Measurements from ENCODE around the gene PNMA5. TPM values are rescaled to one million over a fixed set of nuclear protein-coding genes. Genes with fewer than 3 reads are reported as not detected.

The PNMA5 gene
- polyA plus RNA-seq, 1 donor (not counting 4 experiments of a cell fraction or from before 2014, with no cell fraction given), result not detected

DNA sequence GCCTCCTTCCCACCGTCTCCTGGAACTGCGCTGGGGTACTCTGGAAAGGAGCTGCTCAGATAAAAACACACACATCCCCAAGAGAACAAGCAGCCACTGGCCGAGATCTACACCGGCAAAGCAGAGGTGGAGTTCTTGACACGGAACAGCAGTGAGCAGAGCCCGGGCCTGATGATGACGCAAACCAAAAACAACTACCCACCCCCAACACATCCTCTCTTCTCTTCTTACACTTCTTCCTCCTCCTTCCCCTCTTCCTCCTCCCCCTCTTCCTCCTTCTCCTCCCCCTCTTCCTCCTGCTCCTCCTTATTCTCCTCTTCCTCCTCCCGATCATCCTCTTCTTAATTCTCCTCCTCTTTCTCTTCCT is 4.6 kb downstream of the PNMA5 start:
- FAIRE-seq, result no peak

DNA sequence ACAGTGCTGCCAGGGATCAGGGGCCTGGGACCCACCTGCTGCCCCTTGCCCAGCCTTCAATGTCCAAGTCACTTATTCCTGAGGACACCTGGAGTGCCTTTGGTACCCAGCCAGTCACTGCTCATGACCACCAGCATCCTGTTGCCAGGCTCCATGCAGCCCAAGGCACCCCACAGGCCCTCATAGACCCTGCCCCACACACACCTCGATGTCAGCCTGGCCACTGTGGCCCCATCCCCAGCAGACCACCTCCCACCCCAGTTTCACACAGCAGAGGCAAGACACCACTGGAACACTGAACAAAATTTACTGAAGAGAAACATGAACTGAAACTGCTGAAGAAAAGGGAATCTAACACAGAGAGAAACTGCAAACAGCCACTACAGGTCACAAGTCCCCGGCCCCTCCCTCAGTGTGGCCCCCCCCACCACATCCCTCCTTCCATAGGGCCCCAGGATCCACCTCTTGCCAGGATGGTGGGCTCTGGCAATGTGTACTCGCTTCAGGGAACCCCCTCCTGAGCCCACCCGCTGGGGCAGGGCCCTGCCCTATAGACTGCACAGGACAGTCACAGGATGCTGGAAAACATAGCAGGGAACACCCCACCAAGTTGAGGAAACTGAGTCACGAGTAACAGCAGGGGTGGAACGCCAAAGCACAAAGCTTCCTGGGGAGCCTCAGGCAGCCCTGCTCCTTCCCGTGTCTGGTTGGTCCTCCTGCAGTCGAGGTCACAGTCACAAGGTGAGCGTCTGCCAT is 5.2 kb downstream of the PNMA5 start:
- Histone ChIP-seq H4K20me1 (ENCODE audit: control insufficient read depth, extremely low read depth, insufficient read depth, low read length) (no peaks in the 10 kb centered on the region), H2AFZ (ENCODE audit: control insufficient read depth, low read length) (no peak overlapping the region), H3K9ac (ENCODE audit: control insufficient read depth, extremely low read depth, insufficient read depth, low read length) (no peak overlapping the region), H3K36me3 (ENCODE audit: control insufficient read depth in 2 of 2, extremely low read depth in 1 of 2, insufficient read depth in 2 of 2, low read length in 2 of 2) (no peaks in the 10 kb centered on the region), H3K4me2 (ENCODE audit: control insufficient read depth, extremely low read depth, insufficient read depth, low read depth, low read length) (no peak overlapping the region), H3K79me2 (ENCODE audit: control insufficient read depth, insufficient read depth, low read length) (no peaks in the 10 kb centered on the region), H3K9me3 (ENCODE audit: control insufficient read depth, low read depth, low read length) (no peaks in the 10 kb centered on the region), H3K27me3 (ENCODE audit: control insufficient read depth, extremely low read depth, insufficient read depth, low read length) (no peaks in the 10 kb centered on the region), H3K27ac (ENCODE audit: control insufficient read depth, insufficient read depth, low read length) (no peak overlapping the region), H3K4me3 (ENCODE audit: control insufficient read depth in 2 of 3, extremely low read depth in 1 of 3, insufficient read depth in 2 of 3, low read depth in 1 of 3, low read length in 3 of 3) (no peak overlapping the region), H3K4me1 (ENCODE audit: control insufficient read depth, extremely low read depth, insufficient read depth, low read length) (no peaks in the 10 kb centered on the region), H3K9me1 (ENCODE audit: control insufficient read depth, extremely low read depth, insufficient read depth, low read length) (no peaks in the 10 kb centered on the region)
- no peak for TF ChIP-seq EZH2 (IDR thresholded peaks at IDR 0.05; ENCODE audit: low read length)
- TF ChIP-seq, protein P1, sequence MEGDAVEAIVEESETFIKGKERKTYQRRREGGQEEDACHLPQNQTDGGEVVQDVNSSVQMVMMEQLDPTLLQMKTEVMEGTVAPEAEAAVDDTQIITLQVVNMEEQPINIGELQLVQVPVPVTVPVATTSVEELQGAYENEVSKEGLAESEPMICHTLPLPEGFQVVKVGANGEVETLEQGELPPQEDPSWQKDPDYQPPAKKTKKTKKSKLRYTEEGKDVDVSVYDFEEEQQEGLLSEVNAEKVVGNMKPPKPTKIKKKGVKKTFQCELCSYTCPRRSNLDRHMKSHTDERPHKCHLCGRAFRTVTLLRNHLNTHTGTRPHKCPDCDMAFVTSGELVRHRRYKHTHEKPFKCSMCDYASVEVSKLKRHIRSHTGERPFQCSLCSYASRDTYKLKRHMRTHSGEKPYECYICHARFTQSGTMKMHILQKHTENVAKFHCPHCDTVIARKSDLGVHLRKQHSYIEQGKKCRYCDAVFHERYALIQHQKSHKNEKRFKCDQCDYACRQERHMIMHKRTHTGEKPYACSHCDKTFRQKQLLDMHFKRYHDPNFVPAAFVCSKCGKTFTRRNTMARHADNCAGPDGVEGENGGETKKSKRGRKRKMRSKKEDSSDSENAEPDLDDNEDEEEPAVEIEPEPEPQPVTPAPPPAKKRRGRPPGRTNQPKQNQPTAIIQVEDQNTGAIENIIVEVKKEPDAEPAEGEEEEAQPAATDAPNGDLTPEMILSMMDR (optimal IDR thresholded peaks at IDR 0.05 in 1 of 3, IDR thresholded peaks at IDR 0.05 in 1 of 3, conservative IDR thresholded peaks at IDR 0.05 in 1 of 3; ENCODE audit: extremely low read depth in 1 of 3, insufficient read depth in 2 of 3, low read length in 3 of 3), result no peak
- dilution Hi-C loops (cut with MboI; ENCODE audit: extremely low pct_ligation_motif_present, low sequenced_read_pairs), result no loop called here
- FAIRE-seq, result no peak
- DNase-seq (ENCODE audit: low read depth, low spot score), result no peak

More for the DNA sequence above, 4.6 kb downstream of the PNMA5 start:
- no peak overlapping the region for H3K27ac ChIP-seq (ENCODE audit: control insufficient read depth, insufficient read depth, low read length)
- no peaks in the 10 kb centered on the region for H3K9me1 ChIP-seq (ENCODE audit: control insufficient read depth, extremely low read depth, insufficient read depth, low read length)
- no peaks in the 10 kb centered on the region for H3K27me3 ChIP-seq (ENCODE audit: control insufficient read depth, extremely low read depth, insufficient read depth, low read length)
- no peaks in the 10 kb centered on the region for H3K4me1 ChIP-seq (ENCODE audit: control insufficient read depth, extremely low read depth, insufficient read depth, low read length)
- H3K79me2 ChIP-seq (ENCODE audit: control insufficient read depth, insufficient read depth, low read length), result no peaks in the 10 kb centered on the region
- H2AFZ ChIP-seq (ENCODE audit: control insufficient read depth, low read length), result no peak overlapping the region
- H3K36me3 ChIP-seq (ENCODE audit: control insufficient read depth in 2 of 2, extremely low read depth in 1 of 2, insufficient read depth in 2 of 2, low read length in 2 of 2), result no peaks in the 10 kb centered on the region
- TF ChIP-seq, protein P1 (optimal IDR thresholded peaks at IDR 0.05 in 1 of 3, IDR thresholded peaks at IDR 0.05 in 1 of 3, conservative IDR thresholded peaks at IDR 0.05 in 1 of 3; ENCODE audit: extremely low read depth in 1 of 3, insufficient read depth in 2 of 3, low read length in 3 of 3), result no peak
- TF ChIP-seq EZH2 (IDR thresholded peaks at IDR 0.05; ENCODE audit: low read length), result no peak
- dilution Hi-C loops (cut with MboI; ENCODE audit: extremely low pct_ligation_motif_present, low sequenced_read_pairs), result no loop called here
- H4K20me1 ChIP-seq (ENCODE audit: control insufficient read depth, extremely low read depth, insufficient read depth, low read length), result no peaks in the 10 kb centered on the region
- H3K4me2 ChIP-seq (ENCODE audit: control insufficient read depth, extremely low read depth, insufficient read depth, low read depth, low read length), result no peak overlapping the region
- H3K4me3 ChIP-seq (ENCODE audit: control insufficient read depth in 2 of 3, extremely low read depth in 1 of 3, insufficient read depth in 2 of 3, low read depth in 1 of 3, low read length in 3 of 3), result no peak overlapping the region
- H3K9ac ChIP-seq (ENCODE audit: control insufficient read depth, extremely low read depth, insufficient read depth, low read length), result no peak overlapping the region
- no peaks in the 10 kb centered on the region for H3K9me3 ChIP-seq (ENCODE audit: control insufficient read depth, low read depth, low read length)
- no peak for DNase-seq (ENCODE audit: low read depth, low spot score)
